ENCODE results near the gene NTS. TPM values are rescaled to one million over a fixed set of nuclear protein-coding genes. Genes with fewer than 3 reads are reported as not detected.

The NTS gene
- total RNA-seq, 1 experiment from 2014 or later: 5.1 TPM

- no peak overlapping the region for H3K27ac Mint-ChIP-seq
- H3K27ac ChIP-seq (ENCODE audit: insufficient read length, low read depth, low read length): no peak overlapping the region
- H4K20me1 ChIP-seq (ENCODE audit: control insufficient read depth, insufficient read depth, insufficient read length): no peaks in the 10 kb centered on the region
- H4K5ac ChIP-seq (ENCODE audit: insufficient read length, low read depth, low read length): no peak overlapping the region
- no peaks in the 10 kb centered on the region for H3K9me3 ChIP-seq (ENCODE audit: control insufficient read depth, low read depth, low read length)
- H3K18ac ChIP-seq (ENCODE audit: insufficient read length, low read depth, low read length): no peak overlapping the region
- H2BK12ac ChIP-seq (ENCODE audit: insufficient read length, low read depth, low read length): no peak overlapping the region
- H2BK120ac ChIP-seq (ENCODE audit: low read depth, low read length, poor library complexity, severe bottlenecking): no peak overlapping the region
- H3K27me3 Mint-ChIP-seq (ENCODE audit: low read depth): no peaks in the 10 kb centered on the region
- no peaks in the 10 kb centered on the region for H3K4me1 ChIP-seq (ENCODE audit: insufficient read depth, low read length)
- H3K4me3 Mint-ChIP-seq: no peak overlapping the region
- H3K9me3 Mint-ChIP-seq: peaks cover 0 to under 1% of the 10 kb centered on the region in 2 experiments; a peak in 4 of 5 replicates
- no peak overlapping the region for H3K56ac ChIP-seq (ENCODE audit: insufficient read length, low read depth, low read length)
- no peak overlapping the region for H3K14ac ChIP-seq (ENCODE audit: insufficient read depth, low read length)
- H2AK5ac ChIP-seq (ENCODE audit: insufficient read length, low read length): no peak overlapping the region
- H3K4me1 Mint-ChIP-seq: peaks cover 0 to 4% of the 10 kb centered on the region in 2 experiments; a peak in 2 of 4 replicates
- no peak overlapping the region for H2BK20ac ChIP-seq (ENCODE audit: low read depth, low read length, poor library complexity, severe bottlenecking)
- no peak overlapping the region for H3K9ac ChIP-seq (ENCODE audit: extremely low read depth, insufficient read length, low read length)
- H3K4ac ChIP-seq (ENCODE audit: low read depth, low read length): no peak overlapping the region
- H3K23me2 ChIP-seq (ENCODE audit: insufficient read length, low read depth, low read length, poor library complexity, severe bottlenecking): no peaks in the 10 kb centered on the region
- DNase-seq: no peak
- TF ChIP-seq CTCF (conservative IDR thresholded peaks at IDR 0.05): peak; percentile 78
- no peaks in the 10 kb centered on the region for H3K79me1 ChIP-seq (ENCODE audit: insufficient read depth, low read depth, low read length, poor library complexity, severe bottlenecking)
- H3K36me3 Mint-ChIP-seq (ENCODE audit: insufficient read depth in 1 of 3, low read depth in 3 of 3): peaks cover 1 to 8% (median 6%) of the 10 kb centered on the region in 3 experiments
- no peak overlapping the region for H2BK5ac ChIP-seq (ENCODE audit: insufficient read length, low read length)
- no CpG with 5 or more reads among the region's 3 CpGs for WGBS (ENCODE audit: extremely low coverage, insufficient read length, low lambda C conversion rate)
- no peak overlapping the region for H3T11ph ChIP-seq (ENCODE audit: low read length)
- H2BK15ac ChIP-seq (ENCODE audit: low read depth, low read length): no peak overlapping the region
- no peak overlapping the region for H2AFZ ChIP-seq (ENCODE audit: low read length)
- H3K23ac ChIP-seq (ENCODE audit: insufficient read length, low read depth, low read length): no peak overlapping the region
- H4K91ac ChIP-seq (ENCODE audit: insufficient read length, low read depth, low read length): no peak overlapping the region
- H3K4me2 ChIP-seq (ENCODE audit: insufficient read depth, insufficient read length, low read length): no peak overlapping the region
- H3K79me2 ChIP-seq (ENCODE audit: insufficient read depth, low read length): no peaks in the 10 kb centered on the region
- no peaks in the 10 kb centered on the region for H3K27me3 ChIP-seq (ENCODE audit: insufficient read depth, low read length)
- no peak overlapping the region for H4K8ac ChIP-seq (replicated peaks; ENCODE audit: insufficient read length, low read depth, low read length)
These were observed 46.3 kb downstream of the NTS start for GRCh38 chr12:85920324-85920947.
